Activated CD4-positive, alpha-beta memory T cell treated with anti-CD3 and anti-CD28 coated beads, Interleukin-2, amount 10 ng/mL, durations not matched to agents 7 days and 5 days (primary cell): ENCODE results near the gene GBX2. TPM values are rescaled to one million over a fixed set of nuclear protein-coding genes. Genes with fewer than 3 reads are reported as not detected.

Experiments used
- CTCF ChIA-PET: fragments of 350-600 bp; sonication (Branson Sonifier 250); formaldehyde crosslinking; loops from one replicate; lab custom pipeline; 2021; ENCODE audit warnings: antibody characterized with exemption, inconsistent platforms; lab: Charles Lee
- POLR2A ChIA-PET: fragments of 350-600 bp; sonication (Branson Sonifier 250); formaldehyde crosslinking; loops from one replicate; lab custom pipeline; 2021; ENCODE audit warnings: antibody characterized with exemption; lab: Charles Lee
- DNase-seq: peaks from one replicate; pipeline ENCODE4 v3.0.0-alpha.2; 2020
- H3K27ac Mint-ChIP-seq: one replicate; pipeline ENCODE4 v1.8.0; 2021; ENCODE audit warnings: mild to moderate bottlenecking, mixed read lengths
- H3K27me3 Mint-ChIP-seq: one replicate; pipeline ENCODE4 v1.8.0; 2021; ENCODE audit warnings: mixed read lengths
- H3K36me3 Mint-ChIP-seq: one replicate; pipeline ENCODE4 v1.8.0; 2021; ENCODE audit warnings: low read depth, mixed read lengths
- H3K4me1 Mint-ChIP-seq: one replicate; pipeline ENCODE4 v1.8.0; 2021; ENCODE audit warnings: mixed read lengths
- H3K4me3 Mint-ChIP-seq: one replicate; pipeline ENCODE4 v1.8.0; 2021; ENCODE audit warnings: mild to moderate bottlenecking, mixed read lengths
- H3K9me3 Mint-ChIP-seq: one replicate; pipeline ENCODE4 v1.8.0; 2021; ENCODE audit warnings: mixed read lengths
- total RNA-seq, 2 experiments: library from RNA; stranded (reverse); gene quantifications; one replicate each; pipeline ENCODE4 v1.2.3, GENCODE V29; 2021

Gene GBX2
- total RNA-seq: not detected

GRCh38 chr2:236168110-236169080 lies at the start of gene GBX2:
TSS of gene GBX2 (minus strand) at chr2:236168386. CDS start at chr2:236167971, 415 bp downstream.
- peak within 1 kb of the TSS; percentile 47 for H3K27ac Mint-ChIP-seq
- POLR2A ChIA-PET: no interaction called here

GRCh38 chr2:236217926-236218325 lies 49.7 kb upstream of the GBX2 start:
- ChIA-PET CTCF (interaction anchor here (0.7 kb wide), 1 partner anchor 499 kb away, joined by 3 read pairs; no protein-coding TSS in a partner anchor), POLR2A (no interaction called here)

More at GRCh38 chr2:236168110-236169080, at the start of gene GBX2:
- peaks cover 62% of the 10 kb centered on the region for H3K27me3 Mint-ChIP-seq
- H3K4me3 Mint-ChIP-seq: no peak within 1 kb of the TSS
- peaks cover 4% of the 10 kb centered on the region for H3K4me1 Mint-ChIP-seq
- CTCF ChIA-PET: interaction anchor here (0.6 kb wide), 1 partner anchor 9 kb away, joined by 3 read pairs; no protein-coding TSS in a partner anchor
- no peaks in the 10 kb centered on the region for H3K9me3 Mint-ChIP-seq
- peaks cover 8% of the 10 kb centered on the region for H3K36me3 Mint-ChIP-seq
- no peak for DNase-seq

GRCh38 chr2:236216711-236217110 lies 48.5 kb upstream of the GBX2 start:
- Mint-ChIP-seq H3K9me3 (no peaks in the 10 kb centered on the region), H3K36me3 (no peaks in the 10 kb centered on the region), H3K27me3 (no peaks in the 10 kb centered on the region), H3K4me1 (no peaks in the 10 kb centered on the region), H3K27ac (no peak overlapping the region), H3K4me3 (no peak overlapping the region)
- ChIA-PET CTCF (no interaction called here), POLR2A (no interaction called here)
- no peak for DNase-seq

More at GRCh38 chr2:236217926-236218325, 49.7 kb upstream of the GBX2 start:
- no peak for DNase-seq
- Mint-ChIP-seq H3K9me3 (no peaks in the 10 kb centered on the region), H3K36me3 (no peaks in the 10 kb centered on the region), H3K27me3 (no peaks in the 10 kb centered on the region), H3K4me3 (no peak overlapping the region), H3K4me1 (no peaks in the 10 kb centered on the region), H3K27ac (no peak overlapping the region)

GRCh38 chr2:236215761-236216333 lies 47.7 kb upstream of the GBX2 start:
- ChIA-PET POLR2A (no interaction called here), CTCF (no interaction called here)
- no peak for DNase-seq
- H3K4me3 Mint-ChIP-seq: no peak overlapping the region
- no peak overlapping the region for H3K27ac Mint-ChIP-seq
- no peaks in the 10 kb centered on the region for H3K36me3 Mint-ChIP-seq
- no peaks in the 10 kb centered on the region for H3K9me3 Mint-ChIP-seq
- no peaks in the 10 kb centered on the region for H3K27me3 Mint-ChIP-seq
- H3K4me1 Mint-ChIP-seq: no peaks in the 10 kb centered on the region

- Mint-ChIP-seq H3K36me3 (no peaks in the 10 kb centered on the region), H3K9me3 (no peaks in the 10 kb centered on the region), H3K27ac (no peak overlapping the region), H3K27me3 (no peaks in the 10 kb centered on the region), H3K4me1 (no peaks in the 10 kb centered on the region), H3K4me3 (no peak overlapping the region)
- CTCF ChIA-PET: interaction anchor here (0.6 kb wide), 1 partner anchor 35 kb away, joined by 3 read pairs; no protein-coding TSS in a partner anchor
- POLR2A ChIA-PET: no interaction called here
- DNase-seq: no peak
Measured at GRCh38 chr2:236215196-236215595, 47.0 kb upstream of the GBX2 start.

- DNase-seq: no peak
- ChIA-PET POLR2A (no interaction called here), CTCF (interaction anchor here (0.6 kb wide), 1 partner anchor 34 kb away, joined by 3 read pairs; no protein-coding TSS in a partner anchor)
- no peak overlapping the region for H3K27ac Mint-ChIP-seq
- no peaks in the 10 kb centered on the region for H3K4me1 Mint-ChIP-seq
- no peaks in the 10 kb centered on the region for H3K9me3 Mint-ChIP-seq
- H3K27me3 Mint-ChIP-seq: no peaks in the 10 kb centered on the region
- H3K4me3 Mint-ChIP-seq: no peak overlapping the region
- H3K36me3 Mint-ChIP-seq: no peaks in the 10 kb centered on the region
Measured at GRCh38 chr2:236214376-236214995, 46.3 kb upstream of the GBX2 start.

- no peaks in the 10 kb centered on the region for H3K36me3 Mint-ChIP-seq
- H3K27ac Mint-ChIP-seq: no peak overlapping the region
- H3K4me3 Mint-ChIP-seq: no peak overlapping the region
- CTCF ChIA-PET: no interaction called here
- H3K9me3 Mint-ChIP-seq: no peaks in the 10 kb centered on the region
- no peaks in the 10 kb centered on the region for H3K4me1 Mint-ChIP-seq
- H3K27me3 Mint-ChIP-seq: no peaks in the 10 kb centered on the region
- POLR2A ChIA-PET: no interaction called here
- no peak for DNase-seq
Measured at GRCh38 chr2:236211296-236211695, 43.1 kb upstream of the GBX2 start.

- no peaks in the 10 kb centered on the region for H3K36me3 Mint-ChIP-seq
- H3K27me3 Mint-ChIP-seq: no peaks in the 10 kb centered on the region
- H3K9me3 Mint-ChIP-seq: no peaks in the 10 kb centered on the region
- H3K27ac Mint-ChIP-seq: no peak overlapping the region
- CTCF ChIA-PET: no interaction called here
- H3K4me3 Mint-ChIP-seq: no peak overlapping the region
- no peaks in the 10 kb centered on the region for H3K4me1 Mint-ChIP-seq
- POLR2A ChIA-PET: no interaction called here
- no peak for DNase-seq
Measured at GRCh38 chr2:236210536-236210935, 42.4 kb upstream of the GBX2 start.

GRCh38 chr2:236209996-236210395 lies 41.8 kb upstream of the GBX2 start:
- POLR2A ChIA-PET: no interaction called here
- Mint-ChIP-seq H3K36me3 (no peaks in the 10 kb centered on the region), H3K9me3 (no peaks in the 10 kb centered on the region), H3K27ac (no peak overlapping the region), H3K4me3 (no peak overlapping the region), H3K27me3 (no peaks in the 10 kb centered on the region), H3K4me1 (no peaks in the 10 kb centered on the region)
- CTCF ChIA-PET: no interaction called here
- no peak for DNase-seq

GRCh38 chr2:236209535-236209934 lies 41.3 kb upstream of the GBX2 start:
- ChIA-PET POLR2A (no interaction called here), CTCF (no interaction called here)
- H3K27ac Mint-ChIP-seq: no peak overlapping the region
- H3K36me3 Mint-ChIP-seq: no peaks in the 10 kb centered on the region
- no peaks in the 10 kb centered on the region for H3K9me3 Mint-ChIP-seq
- H3K4me1 Mint-ChIP-seq: no peaks in the 10 kb centered on the region
- H3K27me3 Mint-ChIP-seq: no peaks in the 10 kb centered on the region
- no peak overlapping the region for H3K4me3 Mint-ChIP-seq
- no peak for DNase-seq

- Mint-ChIP-seq H3K4me1 (no peaks in the 10 kb centered on the region), H3K4me3 (no peak overlapping the region), H3K27me3 (no peaks in the 10 kb centered on the region), H3K36me3 (no peaks in the 10 kb centered on the region), H3K27ac (no peak overlapping the region), H3K9me3 (no peaks in the 10 kb centered on the region)
- ChIA-PET POLR2A (no interaction called here), CTCF (no interaction called here)
- no peak for DNase-seq
Measured at GRCh38 chr2:236208019-236208926, 40.1 kb upstream of the GBX2 start.

GRCh38 chr2:236207472-236207871 lies 39.3 kb upstream of the GBX2 start:
- no peaks in the 10 kb centered on the region for H3K4me1 Mint-ChIP-seq
- no peak for DNase-seq
- no peaks in the 10 kb centered on the region for H3K9me3 Mint-ChIP-seq
- CTCF ChIA-PET: interaction anchor here (0.6 kb wide), 1 partner anchor 36 kb away, joined by 4 read pairs; no protein-coding TSS in a partner anchor
- POLR2A ChIA-PET: no interaction called here
- H3K27me3 Mint-ChIP-seq: no peaks in the 10 kb centered on the region
- H3K27ac Mint-ChIP-seq: no peak overlapping the region
- no peaks in the 10 kb centered on the region for H3K36me3 Mint-ChIP-seq
- H3K4me3 Mint-ChIP-seq: no peak overlapping the region
